H7 (cell line): ENCODE data around the gene ETDB. TPM values are rescaled to one million over a fixed set of nuclear protein-coding genes. Genes with fewer than 3 reads are reported as not detected.

Experiments used
- DNase-seq: peaks from one replicate; pipeline ENCODE4 v3.0.0; 2012
- H3K27me3 ChIP-seq: 2 replicates; pipeline ENCODE4 v1.6.0; 2011; ENCODE audit warnings: mild to moderate bottlenecking, low read length; ENCODE audit not compliant: control insufficient read depth, insufficient read depth
- H3K36me3 ChIP-seq: replicated peaks from 2 replicates; pipeline ENCODE4 v1.5.1; 2011; ENCODE audit warnings: low read length; ENCODE audit not compliant: control insufficient read depth, insufficient read depth
- H3K4me3 ChIP-seq: 2 replicates; pipeline ENCODE4 v1.5.1; 2011; ENCODE audit warnings: low read depth, mild to moderate bottlenecking, control low read depth, low read length, moderate library complexity; ENCODE audit not compliant: insufficient read depth
- total RNA-seq: library from RNA; depleted of rRNA; stranded (reverse); fragments of >200 nt; shearing (Covaris generic); gene quantifications from 2 replicates; pipeline ENCODE4 v1.2.3, GENCODE V29; 2014; rRNA removed

Gene ETDB
- total RNA-seq, 1 experiment from 2014 or later, result not detected

DNA sequence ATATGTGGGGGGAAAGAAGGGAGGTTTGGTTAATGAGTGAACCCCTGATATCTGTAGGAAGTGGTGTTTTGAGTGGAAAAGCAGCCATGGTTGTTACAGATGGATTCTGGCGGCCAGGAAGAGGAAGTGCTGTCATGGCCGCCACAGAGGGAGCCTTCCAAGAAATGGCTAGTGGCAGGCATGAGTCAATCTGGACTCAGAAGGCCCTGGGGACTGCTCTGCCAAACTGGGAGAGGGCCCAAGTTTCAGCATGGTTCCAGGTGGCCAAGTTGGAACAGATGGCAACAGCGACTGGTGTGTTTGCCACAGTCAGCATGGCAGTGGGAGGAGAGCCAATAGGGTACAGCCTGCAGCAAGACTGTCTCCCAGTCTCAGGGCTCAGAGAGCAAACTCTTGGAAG, 32.5 kb downstream of the ETDB start:
- no peak for DNase-seq
- no peaks in the 10 kb centered on the region for H3K27me3 ChIP-seq
- H3K36me3 ChIP-seq, result no peaks in the 10 kb centered on the region
- H3K4me3 ChIP-seq, result no peak overlapping the region

DNA sequence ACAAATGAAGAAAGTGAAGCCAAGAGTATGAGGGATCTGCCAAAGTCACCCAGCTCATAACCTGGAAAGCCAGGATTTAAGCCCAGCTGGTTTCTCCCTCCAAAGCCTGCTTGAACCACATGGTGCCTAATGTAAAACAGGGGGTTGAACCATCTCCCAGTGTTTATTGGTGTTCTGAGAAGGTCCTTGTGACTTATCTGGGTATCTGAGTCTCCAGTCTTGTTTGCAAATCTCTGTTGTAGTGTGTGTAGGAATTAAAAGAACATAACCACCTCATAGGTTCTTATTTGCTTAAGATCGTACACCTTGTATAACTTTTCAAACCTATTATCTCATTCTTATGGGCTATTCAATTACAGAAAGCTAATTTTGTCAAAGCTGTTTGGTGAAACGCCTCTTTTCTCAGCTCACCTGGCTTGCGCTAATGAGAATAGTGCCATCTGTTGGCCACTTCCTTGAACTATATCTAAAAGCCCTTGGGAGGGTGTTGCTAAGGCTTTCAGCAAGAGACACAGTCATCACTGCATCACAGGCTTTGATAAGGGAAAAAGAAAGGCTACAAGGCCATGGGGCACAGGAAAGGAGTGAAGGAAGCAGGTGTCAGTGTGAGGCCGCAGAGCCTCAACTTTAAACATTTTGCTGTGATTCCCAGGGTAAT, 34.0 kb downstream of the ETDB start:
- H3K27me3 ChIP-seq, result no peaks in the 10 kb centered on the region
- no peaks in the 10 kb centered on the region for H3K36me3 ChIP-seq
- H3K4me3 ChIP-seq, result no peak overlapping the region
- peak; percentile 64 for DNase-seq

DNA sequence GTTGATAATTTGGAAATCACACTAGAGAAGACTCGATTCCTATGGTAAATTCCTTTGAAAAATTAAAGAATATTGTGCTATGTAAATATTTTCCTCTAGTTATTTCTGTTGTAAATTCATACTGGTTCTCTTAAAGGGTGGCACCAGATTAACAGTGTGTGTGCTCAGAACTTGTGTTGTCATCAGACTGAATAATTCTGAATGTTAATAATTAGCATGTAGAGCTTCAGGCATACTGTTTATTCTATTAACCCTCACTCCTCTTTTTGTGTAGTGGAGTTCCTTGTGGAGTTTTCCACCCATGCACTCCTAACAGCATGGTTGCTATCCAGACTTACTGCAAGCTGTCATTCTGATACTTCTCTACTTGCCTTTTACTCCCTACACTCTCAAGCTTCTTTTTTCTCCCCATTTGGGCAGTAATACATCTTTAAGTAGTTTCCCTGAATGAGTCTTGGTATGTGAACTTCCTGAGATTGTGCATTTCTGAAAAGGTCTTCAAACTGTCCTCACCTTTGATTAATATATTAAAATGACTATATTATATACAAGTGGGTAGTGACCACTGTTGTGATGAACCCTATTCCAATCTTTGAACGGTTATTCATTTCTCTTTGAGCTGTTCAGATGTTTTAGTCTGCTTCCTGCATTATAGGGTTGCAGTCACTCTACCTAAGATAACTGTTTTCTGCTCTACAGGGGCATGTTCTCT, 38.5 kb downstream of the ETDB start:
- DNase-seq, result no peak
- Histone ChIP-seq H3K27me3 (no peaks in the 10 kb centered on the region), H3K36me3 (no peaks in the 10 kb centered on the region), H3K4me3 (no peak overlapping the region)

Other genes starting within 250 kb of the ETDB start
- gene MOSPD1, start 205.3 kb downstream of the ETDB start, total RNA-seq, result 67.4 and 76.7 TPM in 2 replicates
- 2.3 and 3.0 TPM in 2 replicates for gene SMIM10, start 129.5 kb downstream of the ETDB start, total RNA-seq
- gene RTL8B, start 98.0 kb downstream of the ETDB start, total RNA-seq, result 6.8 and 10.1 TPM in 2 replicates
- gene RTL8C, start 88.2 kb downstream of the ETDB start, total RNA-seq, result 58.9 and 59.9 TPM in 2 replicates
- gene RTL8A, start 68.4 kb downstream of the ETDB start, total RNA-seq, result 47.9 and 53.7 TPM in 2 replicates
- 9.7 and 11.3 TPM in 2 replicates for gene SMIM10L2B, start 21.8 kb downstream of the ETDB start, total RNA-seq
- 0.10 TPM in 1 of 2 replicates, not detected in the other for gene CT55, start 50.9 kb upstream of the ETDB start, total RNA-seq
- not detected in 2 replicates for gene ETDA, start 131.5 kb upstream of the ETDB start, total RNA-seq
- not detected in 2 replicates for gene ETDC, start 189.0 kb upstream of the ETDB start, total RNA-seq
- 4.1 and 6.5 TPM in 2 replicates for gene ZNF75D, start 223.6 kb upstream of the ETDB start, total RNA-seq
- 4.6 and 8.1 TPM in 2 replicates for gene ZNF449, start 224.3 kb upstream of the ETDB start, total RNA-seq